Measurements from ENCODE around the gene LRP1B.
A peak's percentile ranks its signal among the peaks of the same experiment; 100 is the strongest.

The LRP1B gene

GRCh38 chr2:141660232-141660631 lies 470.6 kb downstream of the LRP1B start:
- DNase-seq (ENCODE audit: low spot score) = no peak

GRCh38 chr2:141654311-141654710 lies 476.5 kb downstream of the LRP1B start:
- no peak for DNase-seq (ENCODE audit: low spot score)

GRCh38 chr2:141653184-141653583 lies 477.6 kb downstream of the LRP1B start:
- DNase-seq (ENCODE audit: low spot score) = no peak

GRCh38 chr2:141652308-141652707 lies 478.5 kb downstream of the LRP1B start:
- DNase-seq (ENCODE audit: low spot score) = no peak

- DNase-seq (ENCODE audit: low spot score) = no peak
Observed at GRCh38 chr2:141647353-141647752, 483.5 kb downstream of the LRP1B start.

- DNase-seq (ENCODE audit: low spot score) = no peak
Observed at GRCh38 chr2:141641462-141641861, 489.4 kb downstream of the LRP1B start.

- no peak for DNase-seq (ENCODE audit: low spot score)
Observed at GRCh38 chr2:141639809-141640208, 491.0 kb downstream of the LRP1B start.

- no peak for DNase-seq (ENCODE audit: low spot score)
Observed at GRCh38 chr2:141633132-141633531, 497.7 kb downstream of the LRP1B start.

- no peak for DNase-seq (ENCODE audit: low spot score)
Observed at GRCh38 chr2:141630407-141630930, 500.3 kb downstream of the LRP1B start.

GRCh38 chr2:141620372-141620771 lies 510.4 kb downstream of the LRP1B start:
- DNase-seq (ENCODE audit: low spot score) = no peak

- no peak for DNase-seq (ENCODE audit: low spot score)
Observed at GRCh38 chr2:141618457-141618856, 512.4 kb downstream of the LRP1B start.

- DNase-seq (ENCODE audit: low spot score) = peak; percentile 64
Observed at GRCh38 chr2:141611981-141612380, 518.8 kb downstream of the LRP1B start.

- peak; percentile 10 for DNase-seq (ENCODE audit: low spot score)
Observed at GRCh38 chr2:141611176-141611571, 519.6 kb downstream of the LRP1B start.

GRCh38 chr2:141610564-141611175 lies 520.1 kb downstream of the LRP1B start:
- no peak for DNase-seq (ENCODE audit: low spot score)

- no peak for DNase-seq (ENCODE audit: low spot score)
Observed at GRCh38 chr2:141605163-141605562, 525.7 kb downstream of the LRP1B start.

- no peak for DNase-seq (ENCODE audit: low spot score)
Observed at GRCh38 chr2:141601511-141602152, 529.2 kb downstream of the LRP1B start.

- no peak for DNase-seq (ENCODE audit: low spot score)
Observed at GRCh38 chr2:141599721-141600120, 531.1 kb downstream of the LRP1B start.

- no peak for DNase-seq (ENCODE audit: low spot score)
Observed at GRCh38 chr2:141598982-141599381, 531.8 kb downstream of the LRP1B start.

GRCh38 chr2:141595316-141595920 lies 535.4 kb downstream of the LRP1B start:
- no peak for DNase-seq (ENCODE audit: low spot score)

- no peak for DNase-seq (ENCODE audit: low spot score)
Observed at GRCh38 chr2:141591787-141592186, 539.0 kb downstream of the LRP1B start.

GRCh38 chr2:141590620-141591019 lies 540.2 kb downstream of the LRP1B start:
- no peak for DNase-seq (ENCODE audit: low spot score)

GRCh38 chr2:141589314-141589713 lies 541.5 kb downstream of the LRP1B start:
- no peak for DNase-seq (ENCODE audit: low spot score)

GRCh38 chr2:141586985-141587384 lies 543.8 kb downstream of the LRP1B start:
- DNase-seq (ENCODE audit: low spot score) = no peak
